ENCODE results near the gene PXDN.

- TF ChIP-seq CTCF (IDR thresholded peaks at IDR 0.05), result no peak
- no peak for TF ChIP-seq POLR2A (IDR thresholded peaks at IDR 0.05)
These were observed 150.3 kb downstream of the PXDN start for GRCh38 chr2:1594123-1594372.

All from esophagus squamous epithelium (tissue), 4 donors.